HG03039 (cell line): Measurements from ENCODE around the gene UBAP1.
"Not testable (repeated sequence)": the region's sequence is repeated elsewhere in the genome, so short reads cannot be mapped to it uniquely, and the experiment has no call there.

Experiments
- ATAC-seq: cut with Tn5 transposase; IDR thresholded peaks from one replicate; pipeline ENCODE4 v1.9.1; 2021; ENCODE audit warnings: mild to moderate bottlenecking, moderate library complexity; ENCODE audit not compliant: unreplicated experiment

UBAP1 gene

DNA sequence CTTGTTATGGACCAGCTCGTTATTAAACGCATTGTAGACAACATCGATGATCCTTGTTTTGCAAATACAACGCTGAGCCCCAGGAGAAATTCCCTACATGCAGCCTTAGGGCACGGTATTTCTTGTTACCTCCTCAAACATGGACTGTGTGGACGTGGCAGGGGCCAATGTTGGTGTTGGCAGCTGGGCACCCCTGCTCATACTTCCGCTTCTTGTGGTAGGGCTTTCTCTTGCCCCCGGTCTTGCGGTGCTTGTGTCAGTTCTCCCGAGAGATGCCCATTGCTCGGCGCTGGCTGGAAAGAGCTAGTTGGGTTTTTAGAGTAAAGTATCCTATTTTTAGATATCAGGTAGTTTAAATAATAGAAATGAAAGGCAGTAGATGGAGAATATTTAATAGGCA, 45.5 kb downstream of the UBAP1 start:
- no peak for ATAC-seq

DNA sequence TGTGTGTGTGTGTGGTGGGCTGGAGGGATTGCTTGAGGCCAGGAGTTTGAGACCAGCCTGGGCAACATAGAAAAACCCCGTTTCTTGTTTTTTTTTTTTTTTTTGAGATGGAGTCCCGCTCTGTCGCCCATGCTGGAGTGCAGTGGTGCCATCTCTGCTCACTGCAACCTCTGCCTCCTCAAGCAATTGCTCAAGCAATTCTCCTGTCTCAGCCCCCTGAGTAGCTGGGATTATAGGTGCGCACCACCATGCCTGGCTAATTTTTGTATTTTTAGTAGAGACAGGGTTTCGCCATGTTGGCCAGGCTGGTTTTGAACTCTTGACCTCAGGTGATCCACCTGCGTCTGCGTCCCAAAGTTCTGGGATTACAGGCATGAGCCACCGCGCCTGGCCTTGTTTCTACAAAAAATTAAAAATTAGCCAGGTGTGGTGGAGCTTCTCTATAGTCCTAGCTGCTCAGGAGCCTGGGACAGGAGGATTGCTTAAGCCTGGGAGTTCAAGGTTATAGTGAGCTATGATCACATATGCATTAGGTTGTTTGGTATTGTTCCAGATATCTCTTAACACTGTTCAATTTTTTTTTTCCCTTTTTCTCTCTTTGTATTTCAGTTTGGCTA, 47.4 kb downstream of the UBAP1 start:
- not testable (repeated sequence) for ATAC-seq

DNA sequence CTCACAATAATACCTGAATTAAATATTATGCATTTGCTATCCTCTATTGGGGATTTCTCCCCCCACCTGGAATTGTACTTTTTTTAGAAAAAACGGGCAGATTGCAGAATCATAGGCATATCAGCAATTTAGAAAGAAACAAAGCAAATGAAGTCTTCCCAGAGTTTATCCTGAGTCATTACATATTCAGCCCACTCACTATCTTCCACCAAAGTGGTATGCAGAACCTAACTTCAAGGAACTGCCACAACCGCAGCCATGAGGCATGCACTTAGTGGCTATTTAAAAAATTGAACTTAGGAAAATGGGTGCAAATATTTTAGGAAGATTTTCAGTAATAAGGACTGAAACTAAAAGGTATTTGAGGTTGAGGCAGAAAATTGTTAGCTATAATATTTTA, 48.6 kb downstream of the UBAP1 start:
- ATAC-seq = no peak

DNA sequence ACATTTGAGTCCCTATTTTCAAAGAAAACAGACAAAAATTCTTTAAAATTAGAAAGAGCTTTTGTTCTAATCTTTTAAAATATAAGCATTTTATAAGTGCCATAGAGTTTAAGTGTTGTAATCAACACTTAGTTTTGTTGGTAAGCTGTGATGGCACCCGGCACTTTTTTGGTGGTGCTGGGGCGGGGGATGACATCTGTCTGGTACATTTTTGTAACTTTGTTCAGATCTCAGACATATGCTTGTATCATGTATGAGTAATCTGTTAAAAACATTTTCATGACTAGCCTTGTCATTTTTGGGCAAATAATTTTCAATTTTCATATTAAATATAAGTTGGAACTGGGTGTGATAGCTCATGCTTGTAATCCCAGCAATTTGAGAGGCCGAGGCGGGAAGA, 51.7 kb downstream of the UBAP1 start:
- ATAC-seq = no peak

DNA sequence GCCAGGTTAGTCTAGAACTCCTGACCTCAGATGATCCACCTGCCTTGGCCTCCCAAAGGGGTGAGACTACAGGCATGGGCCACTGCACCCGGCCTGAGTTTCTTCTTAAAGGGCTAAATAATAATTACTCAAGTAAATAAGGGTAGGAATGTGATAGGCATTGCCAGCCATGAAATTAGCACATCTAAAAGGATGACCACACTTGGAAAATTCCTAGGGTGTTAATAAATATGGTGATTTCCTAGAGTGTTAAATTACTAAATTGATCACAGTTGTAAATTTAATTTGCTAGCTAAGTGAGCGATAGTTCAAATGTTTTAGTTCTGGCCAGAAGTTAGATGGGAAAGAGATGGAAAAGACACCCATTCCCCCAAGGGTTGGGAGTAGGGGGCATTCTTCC, 53.4 kb downstream of the UBAP1 start:
- ATAC-seq = no peak

DNA sequence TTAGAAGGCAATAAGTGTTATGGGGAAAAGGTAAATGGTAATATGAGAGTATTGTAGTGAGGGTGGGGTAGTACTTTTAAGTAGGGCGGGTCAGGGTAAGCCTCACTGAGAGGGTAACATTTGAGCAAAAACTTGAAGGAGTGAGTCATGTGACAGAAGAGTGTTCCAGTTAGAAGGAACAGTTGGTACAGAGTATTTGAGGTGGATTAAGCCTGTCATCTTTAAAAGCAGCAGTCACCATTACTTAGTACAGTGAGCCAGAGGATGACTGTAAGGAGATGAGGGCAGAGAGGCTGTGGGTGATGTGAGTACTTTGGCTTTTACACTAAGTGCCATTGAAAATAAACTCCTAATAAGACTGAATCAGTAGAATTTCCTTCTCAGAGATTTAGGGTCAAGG, 54.8 kb downstream of the UBAP1 start:
- ATAC-seq = no peak

DNA sequence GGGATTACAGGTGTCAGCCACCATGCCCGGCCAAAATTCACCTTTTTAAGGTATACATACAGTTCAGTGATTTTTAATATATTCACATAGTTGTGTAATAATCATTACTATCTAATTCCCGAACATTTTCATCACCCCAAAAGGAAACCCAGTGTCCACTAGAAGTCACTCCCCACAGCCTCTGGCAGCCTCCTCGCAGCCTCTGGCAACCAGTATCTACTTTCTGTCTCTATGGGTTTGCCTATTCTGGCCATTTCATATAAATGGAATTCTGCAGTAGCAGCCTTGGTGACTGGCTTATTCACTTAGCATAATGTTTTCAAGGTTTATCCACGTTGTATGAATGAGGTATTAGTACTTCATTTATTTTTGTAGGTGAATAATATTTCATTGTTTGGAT, 59.0 kb downstream of the UBAP1 start:
- ATAC-seq = no peak

DNA sequence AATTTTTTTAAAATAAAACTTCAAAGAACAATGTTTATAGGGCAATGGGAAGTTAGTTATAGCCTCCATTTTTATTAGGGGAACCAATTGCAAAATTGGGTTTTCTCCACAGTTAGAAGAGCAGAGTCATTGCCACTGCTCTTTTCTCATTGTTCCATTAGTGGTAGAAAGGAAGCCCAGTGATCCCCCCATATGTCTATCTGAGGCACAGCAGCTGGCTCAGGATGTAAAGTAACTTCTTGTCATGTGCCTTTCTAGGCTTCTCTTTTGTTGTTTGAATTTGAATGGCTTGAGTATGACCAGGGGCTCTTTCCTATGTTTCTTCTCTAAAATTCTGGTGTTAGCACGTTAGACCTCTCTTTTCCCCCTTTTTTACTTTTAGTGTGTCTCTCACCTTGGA, 61.2 kb downstream of the UBAP1 start:
- no peak for ATAC-seq

DNA sequence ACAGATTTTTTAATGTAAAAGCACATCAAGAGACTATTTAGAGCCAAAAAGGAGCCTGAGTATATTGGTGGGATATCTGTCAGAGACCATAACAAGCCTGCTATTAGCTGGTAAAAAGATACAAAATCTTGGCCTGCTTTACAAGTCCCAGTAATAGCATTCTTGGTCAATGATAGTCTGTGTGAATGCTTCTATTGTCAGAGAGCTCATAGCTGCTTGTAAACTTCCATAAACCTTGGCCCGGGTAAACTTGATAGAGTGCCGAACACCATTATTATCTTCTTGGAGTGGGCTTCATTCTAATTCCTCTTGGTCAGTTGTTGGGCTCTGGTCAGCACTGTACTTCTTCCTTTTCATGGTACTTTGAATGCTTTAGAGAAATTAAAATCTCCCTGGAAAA, 64.0 kb downstream of the UBAP1 start:
- no peak for ATAC-seq

DNA sequence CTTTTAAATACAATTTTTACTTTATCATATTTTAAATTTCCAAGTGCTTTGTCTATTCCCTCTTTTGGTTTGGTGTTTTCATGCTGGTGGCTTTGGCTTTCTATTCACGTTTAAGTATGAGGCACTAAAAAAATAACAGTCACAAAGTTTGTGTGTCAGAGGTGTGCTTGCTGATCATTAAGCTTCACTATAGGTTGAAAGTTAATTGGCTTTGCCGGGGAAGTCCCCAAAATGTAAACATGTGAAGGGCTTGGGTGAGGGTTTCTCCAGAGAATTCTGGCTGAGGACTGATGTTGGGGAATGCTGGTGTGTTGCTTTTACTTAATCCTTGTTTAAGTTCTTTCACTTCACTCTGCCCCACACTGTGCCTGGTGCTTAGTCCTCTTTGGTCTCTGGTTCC, 66.4 kb downstream of the UBAP1 start:
- ATAC-seq = not testable (repeated sequence)

DNA sequence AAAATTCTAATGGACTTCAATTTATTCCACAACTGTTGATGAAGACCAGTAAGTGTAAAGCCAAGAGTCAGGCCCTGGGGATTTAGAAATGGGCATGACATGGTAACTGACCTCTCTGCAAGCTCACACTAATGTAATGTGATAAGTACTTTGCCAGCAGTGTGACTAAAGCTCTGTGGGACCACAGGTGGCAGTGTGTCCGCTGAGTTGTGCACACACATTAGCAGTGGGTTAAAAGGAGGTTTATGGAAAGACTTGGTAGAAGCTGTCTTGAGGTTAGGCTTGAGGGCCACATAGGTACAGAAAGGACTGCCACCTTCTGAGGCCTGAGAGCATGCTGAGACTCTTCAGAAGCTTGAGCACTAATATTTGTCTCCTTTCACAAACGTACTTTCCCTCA, 67.6 kb downstream of the UBAP1 start:
- ATAC-seq = no peak

DNA sequence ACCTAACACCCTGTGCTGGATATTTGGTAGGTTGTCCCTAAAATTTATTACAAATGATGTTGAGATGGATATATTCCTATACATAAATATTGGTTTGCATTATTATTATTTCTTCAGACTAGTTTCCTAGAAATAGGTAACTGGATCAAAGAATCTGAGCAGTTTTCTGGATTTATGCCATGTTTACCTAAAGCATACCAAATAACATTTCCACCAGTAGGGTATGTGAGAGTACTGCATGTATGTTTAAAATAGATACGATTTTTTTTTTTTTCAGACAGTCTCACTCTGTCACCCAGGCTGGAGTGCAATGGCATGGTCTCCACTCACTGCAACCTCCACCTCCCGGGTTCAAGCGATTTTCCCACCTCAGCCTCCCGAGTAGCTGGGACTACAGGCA, 68.9 kb downstream of the UBAP1 start:
- ATAC-seq = not testable (repeated sequence)

DNA sequence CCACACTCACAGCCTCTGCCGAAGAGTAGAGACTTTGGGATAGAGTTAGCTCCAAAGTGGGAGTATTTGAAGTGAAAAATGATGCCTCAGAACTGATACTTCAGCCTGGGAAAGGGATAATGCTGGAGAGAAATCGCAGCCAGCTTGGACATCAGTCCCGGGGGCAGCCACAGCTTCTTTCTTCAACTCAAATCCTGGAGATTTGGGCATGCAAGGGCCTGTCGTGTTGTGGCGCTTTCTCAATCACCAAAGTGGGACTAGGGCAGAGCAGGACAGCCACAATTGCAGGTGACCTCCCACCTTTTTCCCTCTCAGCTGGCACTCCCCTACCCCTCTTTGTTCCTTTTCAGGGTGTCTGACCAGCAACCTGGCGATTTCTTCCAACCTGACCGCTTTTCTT, 70.4 kb downstream of the UBAP1 start:
- ATAC-seq = no peak

DNA sequence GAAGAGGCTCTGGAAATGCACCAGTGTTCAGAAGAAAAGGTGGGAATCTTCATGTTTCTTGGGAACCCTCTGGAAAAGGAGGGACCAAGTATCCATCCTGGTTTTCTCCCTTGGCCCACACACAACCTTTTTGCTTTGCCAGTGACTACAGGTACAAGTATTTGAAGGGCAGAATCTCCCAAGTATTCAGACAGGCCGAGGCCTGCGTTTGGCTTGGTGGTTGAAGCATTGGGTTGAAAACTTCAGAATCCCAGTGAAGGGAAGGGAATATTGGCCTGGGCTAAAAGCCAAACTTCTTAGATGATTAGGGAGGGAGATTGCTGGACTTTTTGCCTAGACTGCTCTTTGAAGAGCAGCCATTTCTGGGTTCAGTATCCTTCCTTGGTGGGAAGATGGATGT, 71.9 kb downstream of the UBAP1 start:
- no peak for ATAC-seq

DNA sequence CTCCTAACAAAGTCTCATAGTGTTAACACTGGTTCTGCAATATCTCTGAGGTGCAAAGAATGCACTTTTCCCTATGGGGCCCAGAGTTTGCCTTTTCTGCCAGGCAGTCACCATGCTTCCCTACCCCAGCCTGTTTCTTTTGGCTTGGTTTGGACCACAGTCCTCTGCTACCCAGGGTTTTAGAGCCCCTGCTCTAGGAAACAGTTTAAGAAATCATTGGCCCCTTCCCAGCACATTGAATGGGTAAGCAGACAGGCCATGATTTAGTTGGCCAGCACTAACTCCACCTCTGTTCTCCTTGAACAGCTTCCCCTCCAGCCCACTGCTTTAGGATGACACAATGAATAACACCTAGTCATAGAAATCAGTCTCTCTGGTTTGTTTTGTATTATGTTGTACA, 73.2 kb downstream of the UBAP1 start:
- no peak for ATAC-seq

DNA sequence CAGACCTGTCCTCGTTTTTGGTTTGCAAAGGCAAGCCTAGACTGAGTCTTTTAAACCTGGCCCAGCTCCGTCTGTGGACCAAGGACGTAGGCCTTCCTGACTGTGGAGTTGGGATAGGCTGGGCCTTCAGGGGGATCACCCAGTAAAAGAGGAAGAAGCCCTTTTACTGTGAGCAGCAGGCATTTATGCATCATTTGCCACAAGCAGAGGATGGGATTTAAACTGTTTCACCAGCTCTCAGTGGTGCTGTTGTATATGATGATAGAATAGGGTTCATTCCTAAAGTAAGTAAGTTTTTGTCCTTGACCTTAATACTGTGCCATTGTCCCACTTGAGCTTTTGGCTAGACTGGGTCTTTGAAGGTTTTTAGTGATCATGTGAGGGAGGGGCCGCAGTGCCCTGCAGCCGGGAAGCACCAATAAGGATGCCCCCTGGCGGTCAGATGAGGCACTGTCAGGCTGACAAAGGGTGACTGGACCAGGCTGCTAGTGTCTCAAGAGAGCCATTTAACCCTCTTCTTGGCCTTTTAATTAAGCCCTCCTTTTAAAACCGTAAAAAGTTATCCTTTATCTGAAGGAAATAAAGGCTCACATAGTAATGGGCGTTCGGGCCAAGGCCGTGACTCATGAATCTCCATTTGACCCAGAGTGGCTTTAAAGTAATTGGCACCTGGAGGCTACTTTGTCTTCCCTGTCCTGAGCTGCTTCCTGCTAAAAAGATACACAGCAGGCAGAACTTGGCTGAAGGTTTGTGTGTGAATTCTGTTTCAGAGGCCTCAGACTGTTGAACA, 74.0 kb downstream of the UBAP1 start:
- ATAC-seq = no peak

DNA sequence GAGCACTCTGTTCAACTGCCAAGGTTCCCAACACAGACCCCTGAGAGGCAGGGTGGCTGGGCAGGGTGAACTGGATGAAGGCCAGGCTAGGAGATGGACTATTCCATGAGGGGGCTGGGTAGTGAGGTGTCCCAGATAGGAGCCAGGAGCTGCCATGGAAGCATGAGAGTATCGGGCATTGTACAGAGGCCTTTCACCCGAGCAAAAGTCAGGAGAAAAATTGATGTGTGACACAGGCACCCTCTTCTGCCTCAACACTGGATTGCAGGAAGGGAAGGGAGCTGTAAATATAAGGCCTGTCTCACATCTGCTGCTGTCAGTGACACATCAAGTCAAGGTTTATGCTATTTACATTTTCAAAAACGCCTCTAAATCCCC, 74.6 kb downstream of the UBAP1 start:
- ATAC-seq = no peak

DNA sequence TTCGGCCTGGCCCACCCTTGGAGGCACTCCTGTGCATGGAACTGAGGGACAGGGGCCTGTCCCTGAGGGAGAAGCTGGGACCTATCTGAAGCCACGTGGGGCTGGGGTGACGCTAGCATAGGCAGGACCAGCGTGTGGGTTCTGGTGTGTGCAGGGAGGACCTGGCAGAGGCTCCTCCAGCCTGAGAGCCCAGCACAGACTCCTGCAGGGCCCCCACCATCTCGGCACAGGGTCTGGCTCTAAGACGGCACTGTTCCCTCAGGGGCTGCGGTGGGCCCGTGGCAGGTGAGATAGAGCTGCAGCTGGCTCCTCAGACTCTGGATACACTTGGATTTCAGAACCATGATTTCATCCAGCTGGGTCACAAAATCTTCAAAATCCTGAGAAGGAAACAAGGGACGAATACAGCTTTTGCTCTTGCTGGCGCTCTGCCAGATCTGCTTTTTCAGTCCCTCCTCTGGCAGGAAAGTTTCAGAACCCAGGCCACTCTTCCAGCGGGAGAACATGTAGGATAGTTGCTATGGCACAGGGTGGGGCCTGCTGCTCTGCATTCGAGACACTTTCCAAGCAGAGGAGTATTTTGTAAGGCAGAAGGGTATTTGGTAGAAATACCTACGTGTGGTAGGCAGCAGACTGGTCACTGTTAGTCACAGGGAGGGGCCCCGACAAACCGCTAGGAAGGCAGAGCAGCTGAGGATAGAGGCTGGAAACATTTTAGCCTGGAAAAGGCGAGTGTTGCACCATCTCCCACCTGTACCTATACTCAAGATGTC, 75.5 kb downstream of the UBAP1 start:
- no peak for ATAC-seq

DNA sequence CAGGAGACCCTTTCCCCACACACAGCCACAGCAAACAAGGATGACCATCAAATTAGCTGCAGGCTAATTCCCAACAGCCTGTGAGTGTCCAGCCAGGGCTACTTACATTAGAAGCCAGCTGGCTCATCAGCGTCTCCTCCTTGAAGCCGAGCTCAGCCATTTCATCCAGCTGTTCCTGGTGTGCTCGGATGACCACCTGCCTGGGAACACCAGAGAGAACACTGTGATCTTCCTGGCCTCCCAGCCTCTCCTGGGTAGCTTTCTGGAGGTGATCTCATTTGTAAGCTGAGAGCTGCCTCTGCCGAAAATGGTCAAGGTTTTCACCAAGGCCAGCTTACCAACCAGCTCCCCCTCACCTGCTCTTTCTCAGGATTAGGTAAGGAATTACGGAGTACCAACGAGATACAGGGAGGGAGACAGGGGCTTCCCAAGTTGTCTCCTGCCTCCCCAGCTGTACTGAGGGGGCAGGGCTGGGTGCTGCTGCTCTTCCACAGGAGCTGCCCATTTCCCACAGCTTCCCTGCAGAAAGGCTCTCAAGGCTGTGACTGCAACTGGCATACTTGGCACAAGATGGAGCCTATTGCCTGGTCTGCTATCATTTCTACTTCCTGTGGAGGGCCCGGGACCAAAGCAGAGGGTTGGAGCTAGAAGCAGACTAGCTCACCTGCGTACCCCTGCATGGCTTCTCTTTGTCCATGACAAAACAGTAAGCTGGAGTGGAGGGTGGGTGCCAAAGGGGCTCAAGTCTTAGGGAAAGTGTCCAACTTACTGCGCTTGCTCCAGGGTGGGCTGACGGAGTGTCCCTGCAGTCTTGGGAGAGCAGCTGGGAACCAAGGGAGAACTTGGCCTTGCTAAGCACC, 76.4 kb downstream of the UBAP1 start:
- ATAC-seq = no peak

DNA sequence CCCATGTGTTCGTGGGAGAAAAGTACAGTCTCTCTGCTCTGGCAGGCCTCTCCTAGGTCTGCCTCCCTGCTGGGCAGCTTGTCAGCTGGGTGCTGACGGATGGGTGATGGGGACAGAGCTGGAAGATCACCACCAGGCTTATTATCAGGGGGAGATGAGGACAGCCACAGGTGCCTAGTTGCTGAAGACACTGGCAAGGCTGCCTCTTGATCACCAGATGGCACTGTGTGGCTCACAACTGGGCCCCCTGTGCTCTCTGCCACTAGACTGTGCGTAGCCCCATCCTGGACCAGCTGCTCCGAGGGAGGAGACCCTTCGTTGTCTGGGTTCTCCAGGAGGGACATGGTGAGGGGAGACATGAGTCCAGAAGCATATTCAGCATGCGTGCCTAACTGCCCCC, 77.3 kb downstream of the UBAP1 start:
- ATAC-seq = no peak

DNA sequence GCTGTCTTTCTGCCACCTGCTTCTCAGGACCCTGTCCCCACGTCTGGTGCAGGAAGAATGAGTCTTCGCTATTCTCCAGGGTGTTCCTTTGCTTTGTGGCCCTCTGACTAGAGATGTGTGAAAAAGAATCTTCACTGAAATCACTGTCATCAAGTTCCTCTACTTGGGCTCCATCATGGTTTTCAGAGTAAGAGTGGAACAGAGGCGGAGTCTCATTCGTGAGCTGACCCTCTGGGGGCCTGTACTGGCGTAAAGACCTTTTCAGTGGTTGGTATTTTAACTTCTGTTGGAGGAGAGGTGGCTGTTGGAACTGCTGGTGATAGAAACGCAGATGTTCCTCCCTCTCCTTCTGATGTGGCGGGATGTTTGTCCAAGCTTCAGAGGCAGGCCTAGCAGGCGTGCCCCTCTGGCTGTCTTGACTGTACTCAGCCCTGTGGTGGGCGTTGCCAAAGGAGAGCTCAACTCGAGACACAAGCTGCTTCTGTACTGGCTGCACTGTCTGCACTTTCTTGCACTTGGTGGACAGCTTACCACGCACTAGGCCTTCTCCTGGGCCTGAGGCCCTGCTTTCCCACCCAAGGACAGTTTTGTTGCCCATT, 78.2 kb downstream of the UBAP1 start:
- no peak for ATAC-seq
